Esophagus squamous epithelium (tissue), 5 donors: ENCODE results near the gene COL8A1. TPM values are rescaled to one million over a fixed set of nuclear protein-coding genes. Genes with fewer than 3 reads are reported as not detected.

Experiments used
- DNase-seq: peaks from one replicate; lab custom pipeline; 2025; lab: John Stamatoyannopoulos, UW
- H3K27ac ChIP-seq, 4 donors: fragments of 200-600 bp; sonication (generic); one replicate each; pipeline ENCODE4 v1.5.1; 2016 to 2019; ENCODE audit warnings: mild to moderate bottlenecking in 1 of 4
- H3K27me3 ChIP-seq, 4 donors: fragments of 200-600 bp; sonication (generic); 1 replicate in 3 of 4; 2 replicates in 1 of 4; pipeline versions ENCODE4 v1.5.1 to v1.6.0; 2017 to 2021; ENCODE audit warnings: antibody characterized with exemption in 1 of 4
- H3K36me3 ChIP-seq, 3 donors: fragments of 200-600 bp; sonication (generic); one replicate each; pipeline ENCODE4 v1.5.1; 2016 to 2019
- H3K4me1 ChIP-seq, 3 donors: fragments of 200-600 bp; sonication (generic); one replicate each; pipeline ENCODE4 v1.5.1; 2017 to 2019
- H3K4me3 ChIP-seq, 4 donors: fragments of 200-600 bp; sonication (generic); 1 replicate in 3 of 4; 2 replicates in 1 of 4; pipeline ENCODE4 v1.5.1; 2016 to 2019; ENCODE audit warnings: mild to moderate bottlenecking in 2 of 4, moderate library complexity in 1 of 4
- H3K9me3 ChIP-seq, 3 donors: fragments of 200-600 bp; sonication (generic); one replicate each; pipeline ENCODE4 v1.5.1; 2016 to 2019
- POLR2A ChIP-seq, 4 donors: fragments of 450-650 bp; IDR thresholded peaks; one replicate each; pipeline ENCODE4 v1.6.1; 2017; ENCODE audit warnings: antibody characterized with exemption in 4 of 4, mild to moderate bottlenecking in 4 of 4, moderate library complexity in 3 of 4
- WGBS, 2 donors: methylation state at CpG; one replicate each; pipeline ENCODE4 v1.1.5; 2018; 5-methylcytosine and 5-hydroxymethylcytosine counted together
- intact Hi-C: fragments of 100-400 bp; cut with DNase I; formaldehyde crosslinking; loops from one replicate; pipeline ENCODE4 v1.15.0; 2022
- total RNA-seq, 4 donors: library from RNA; depleted of rRNA; stranded (reverse); fragments of >200 nt; gene quantifications; one replicate each; pipeline ENCODE4 v1.1.0, GENCODE V29; 2016
- TF ChIP-seq, protein P1 (sequence below), 6 experiments: fragments of 450-650 bp in 4 of 6; fragments of 200-600 bp in 2 of 6; sonication (generic) in 2 of 6; IDR thresholded peaks; one replicate each; pipeline ENCODE4 v1.5.1; 2016 to 2019; ENCODE audit warnings: antibody characterized with exemption in 6 of 6, mild to moderate bottlenecking in 4 of 6, moderate library complexity in 4 of 6
- donor health status: DM: yes; HTN: yes; CAD: no.

COL8A1 gene
- total RNA-seq, 4 donors from 2014 or later: 2.3 to 15.6 (median 5.0) TPM

DNA sequence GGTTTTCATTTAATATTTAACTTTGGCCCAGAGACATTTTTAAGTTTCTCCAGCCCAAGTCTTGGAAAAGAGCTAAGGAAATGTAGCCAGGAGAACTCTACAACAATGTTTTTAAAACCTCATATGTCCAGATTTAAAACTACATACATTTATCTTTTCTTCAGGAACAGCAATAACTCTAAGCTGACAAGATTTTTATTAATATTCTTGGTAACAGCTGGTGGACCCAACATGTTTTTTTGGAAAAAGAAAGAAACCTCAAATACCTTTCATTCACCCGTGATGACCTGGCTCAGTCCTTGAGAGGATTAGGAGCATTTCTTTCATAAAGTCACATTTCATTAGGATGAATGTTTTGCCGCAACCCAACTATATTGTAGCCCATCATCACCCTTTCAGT, 128.9 kb downstream of the COL8A1 start:
- H3K4me1 ChIP-seq: no peaks in the 10 kb centered on the region
- H3K9me3 ChIP-seq: no peaks in the 10 kb centered on the region
- no peaks in the 10 kb centered on the region for H3K27me3 ChIP-seq
- H3K27ac ChIP-seq: no peak overlapping the region
- no peak for DNase-seq
- intact Hi-C loops: no loop called here
- H3K4me3 ChIP-seq: no peak overlapping the region
- no peaks in the 10 kb centered on the region for H3K36me3 ChIP-seq
- WGBS, 2 donors: 71 to 86% methylated on average over 2 of the region's 2 CpGs
- TF ChIP-seq POLR2A (IDR thresholded peaks at IDR 0.05): no peak
- TF ChIP-seq, protein P1, sequence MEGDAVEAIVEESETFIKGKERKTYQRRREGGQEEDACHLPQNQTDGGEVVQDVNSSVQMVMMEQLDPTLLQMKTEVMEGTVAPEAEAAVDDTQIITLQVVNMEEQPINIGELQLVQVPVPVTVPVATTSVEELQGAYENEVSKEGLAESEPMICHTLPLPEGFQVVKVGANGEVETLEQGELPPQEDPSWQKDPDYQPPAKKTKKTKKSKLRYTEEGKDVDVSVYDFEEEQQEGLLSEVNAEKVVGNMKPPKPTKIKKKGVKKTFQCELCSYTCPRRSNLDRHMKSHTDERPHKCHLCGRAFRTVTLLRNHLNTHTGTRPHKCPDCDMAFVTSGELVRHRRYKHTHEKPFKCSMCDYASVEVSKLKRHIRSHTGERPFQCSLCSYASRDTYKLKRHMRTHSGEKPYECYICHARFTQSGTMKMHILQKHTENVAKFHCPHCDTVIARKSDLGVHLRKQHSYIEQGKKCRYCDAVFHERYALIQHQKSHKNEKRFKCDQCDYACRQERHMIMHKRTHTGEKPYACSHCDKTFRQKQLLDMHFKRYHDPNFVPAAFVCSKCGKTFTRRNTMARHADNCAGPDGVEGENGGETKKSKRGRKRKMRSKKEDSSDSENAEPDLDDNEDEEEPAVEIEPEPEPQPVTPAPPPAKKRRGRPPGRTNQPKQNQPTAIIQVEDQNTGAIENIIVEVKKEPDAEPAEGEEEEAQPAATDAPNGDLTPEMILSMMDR (IDR thresholded peaks at IDR 0.05): no peak

- TF ChIP-seq, protein P1 (IDR thresholded peaks at IDR 0.05): no peak
- no peak for TF ChIP-seq POLR2A (IDR thresholded peaks at IDR 0.05)
- Histone ChIP-seq H3K36me3 (no peaks in the 10 kb centered on the region), H3K27me3 (no peaks in the 10 kb centered on the region), H3K4me3 (no peak overlapping the region), H3K9me3 (no peaks in the 10 kb centered on the region), H3K27ac (no peak overlapping the region), H3K4me1 (no peaks in the 10 kb centered on the region)
- intact Hi-C loops: no loop called here
- DNase-seq: no peak
- 90 to 95% methylated on average over 1 of the region's 1 CpG for WGBS, 2 donors
Observed at GRCh38 chr3:99768126-99768525, 129.7 kb downstream of the COL8A1 start.

DNA sequence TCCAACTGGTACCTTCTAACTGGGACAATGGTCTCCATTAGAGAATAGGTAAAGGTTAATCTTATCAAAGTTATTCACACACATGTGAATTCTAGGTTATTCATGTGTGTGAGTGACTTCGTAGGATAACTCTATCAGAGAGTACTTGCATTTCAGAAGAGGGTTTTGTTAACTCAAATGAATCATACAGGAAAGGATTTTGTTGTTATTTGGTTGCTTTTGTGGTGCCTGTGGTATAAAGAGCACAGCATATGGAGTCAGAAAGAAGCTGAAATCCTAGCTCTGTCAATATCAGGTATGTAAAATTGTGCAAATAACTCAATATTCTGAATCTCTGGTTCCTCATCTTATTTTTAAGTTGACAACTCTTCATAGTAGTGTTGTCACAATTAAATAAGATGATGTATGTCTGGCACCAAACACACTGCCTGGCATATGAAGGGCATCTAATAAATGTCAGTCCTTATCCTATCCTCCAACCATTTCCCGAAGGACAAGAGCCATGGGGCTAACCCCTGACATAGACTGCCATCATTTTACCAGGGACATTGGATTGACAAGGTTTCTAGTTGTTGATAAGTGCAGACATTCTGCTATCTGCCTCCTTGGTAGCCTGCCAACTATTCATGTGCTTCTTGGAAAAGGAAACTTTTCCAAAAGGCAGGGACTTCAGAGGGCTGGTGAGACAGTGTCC, 130.6 kb downstream of the COL8A1 start:
- H3K4me1 ChIP-seq: no peaks in the 10 kb centered on the region
- WGBS, 2 donors: 58 to 80% methylated on average over 2 of the region's 2 CpGs
- TF ChIP-seq, protein P1 (IDR thresholded peaks at IDR 0.05): no peak
- no peak for TF ChIP-seq POLR2A (IDR thresholded peaks at IDR 0.05)
- H3K9me3 ChIP-seq: no peaks in the 10 kb centered on the region
- H3K4me3 ChIP-seq: no peak overlapping the region
- intact Hi-C loops: no loop called here
- no peaks in the 10 kb centered on the region for H3K27me3 ChIP-seq
- no peak for DNase-seq
- H3K36me3 ChIP-seq: no peaks in the 10 kb centered on the region
- H3K27ac ChIP-seq: no peak overlapping the region

DNA sequence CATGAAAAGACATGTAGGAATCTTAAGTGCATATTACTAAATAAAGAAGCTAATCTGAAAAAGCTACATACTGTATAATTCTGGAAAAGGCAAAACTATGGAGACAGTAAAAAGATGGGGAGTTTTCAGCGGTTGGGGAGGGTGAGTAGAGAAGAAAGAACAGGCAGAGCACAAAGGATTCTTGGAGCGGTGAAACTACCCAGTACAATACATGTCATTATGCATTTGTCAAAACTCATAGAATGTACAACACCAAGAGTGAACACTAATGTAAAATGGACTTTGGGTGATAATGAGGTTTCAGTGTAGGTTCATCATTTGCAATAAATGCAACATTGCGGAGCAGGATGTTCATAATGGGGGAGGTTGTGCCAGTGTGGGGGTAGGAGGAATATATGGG, 133.8 kb downstream of the COL8A1 start:
- intact Hi-C loops: no loop called here
- Histone ChIP-seq H3K27me3 (no peaks in the 10 kb centered on the region), H3K36me3 (no peaks in the 10 kb centered on the region), H3K27ac (no peak overlapping the region), H3K4me1 (no peaks in the 10 kb centered on the region), H3K9me3 (no peaks in the 10 kb centered on the region), H3K4me3 (no peak overlapping the region)
- 85 to 91% methylated on average over 3 of the region's 3 CpGs for WGBS, 2 donors
- DNase-seq: no peak
- TF ChIP-seq POLR2A (IDR thresholded peaks at IDR 0.05): no peak
- TF ChIP-seq, protein P1 (IDR thresholded peaks at IDR 0.05): no peak

DNA sequence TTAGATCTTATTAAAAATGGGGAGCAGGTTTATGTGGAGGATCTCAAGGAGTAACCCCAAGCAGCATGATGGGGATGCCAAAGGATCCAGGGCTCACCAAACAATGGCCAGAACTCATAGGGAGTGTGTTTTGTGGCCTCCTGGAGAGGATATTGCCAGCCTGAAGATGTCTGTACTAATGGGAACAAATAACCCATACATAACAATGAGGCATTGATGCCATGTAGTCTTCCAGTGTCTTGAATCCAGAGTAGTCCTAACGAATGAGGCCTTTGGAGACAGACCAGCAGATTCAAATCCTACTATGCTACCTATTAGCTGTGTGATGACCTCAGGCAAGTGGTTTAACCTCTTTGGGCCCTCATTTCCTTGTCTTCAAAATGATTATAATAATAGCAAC, 134.3 kb downstream of the COL8A1 start:
- no peak overlapping the region for H3K27ac ChIP-seq
- intact Hi-C loops: no loop called here
- DNase-seq: no peak
- H3K4me3 ChIP-seq: no peak overlapping the region
- TF ChIP-seq POLR2A (IDR thresholded peaks at IDR 0.05): no peak
- TF ChIP-seq, protein P1 (IDR thresholded peaks at IDR 0.05): no peak
- 67 to 72% methylated on average over 1 of the region's 1 CpG for WGBS, 2 donors
- H3K4me1 ChIP-seq: no peaks in the 10 kb centered on the region
- no peaks in the 10 kb centered on the region for H3K27me3 ChIP-seq
- no peaks in the 10 kb centered on the region for H3K9me3 ChIP-seq
- no peaks in the 10 kb centered on the region for H3K36me3 ChIP-seq
